Fibroblast of skin of scalp (primary cell): ENCODE data around the gene NR2F1.

Experiments used
- DNase-seq: peaks from one replicate; pipeline ENCODE4 v3.0.0-alpha.2; 2013

NR2F1 gene

GRCh38 chr5:93642526-93642925, 59.5 kb downstream of the NR2F1 start:
- DNase-seq: no peak
